ENCODE data around the gene LMF1.
A peak's percentile ranks its signal among the peaks of the same experiment; 100 is the strongest.
"Not testable (repeated sequence)": the region's sequence is repeated elsewhere in the genome, so short reads cannot be mapped to it uniquely, and the experiment has no call there.

LMF1 gene

DNA sequence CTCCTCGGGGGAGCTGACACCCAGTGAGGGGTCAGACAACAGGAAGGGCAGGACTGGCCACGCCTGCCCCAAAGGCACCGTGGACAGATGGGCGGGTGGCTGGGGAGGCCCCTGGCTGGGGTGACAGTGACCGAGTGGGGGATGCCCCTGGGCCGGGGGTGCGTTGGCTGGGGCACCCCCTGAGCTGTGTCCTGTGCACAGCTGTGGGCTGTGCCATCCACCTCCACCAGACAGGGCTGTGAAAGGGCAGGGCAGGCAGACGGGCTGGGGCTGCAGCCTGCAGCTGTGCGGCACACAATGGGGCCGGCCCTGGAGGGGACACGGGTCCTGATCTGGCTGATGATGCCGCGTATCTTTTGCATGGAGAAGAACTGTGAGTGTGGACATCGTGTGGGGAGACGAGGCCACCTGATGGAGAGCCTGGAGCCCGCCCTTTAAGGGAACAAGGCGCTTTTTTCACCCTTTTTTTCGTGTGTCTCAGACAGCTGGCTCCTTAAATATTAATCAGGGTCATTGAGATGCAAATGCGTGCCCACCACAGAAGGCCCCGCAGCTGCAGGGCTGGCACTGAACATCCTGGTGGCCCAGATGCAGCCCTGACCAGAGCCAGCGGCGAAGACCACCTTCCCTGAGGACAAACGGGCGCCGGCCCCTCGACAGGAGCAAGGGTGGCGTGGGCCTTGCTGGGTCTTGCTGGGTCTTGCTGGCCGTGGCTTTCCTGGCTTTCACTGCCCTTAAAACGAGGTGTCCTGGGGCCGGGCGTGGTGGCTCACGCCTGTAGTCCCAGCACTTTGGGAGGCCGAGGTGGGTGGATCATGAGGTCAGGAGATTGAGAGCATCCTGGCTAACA is 127.8 kb downstream of the LMF1 start:
- no peak overlapping the region for H3K4me3 ChIP-seq (ENCODE audit: control insufficient read depth, low read depth, low read length)
- TF ChIP-seq, protein P1, sequence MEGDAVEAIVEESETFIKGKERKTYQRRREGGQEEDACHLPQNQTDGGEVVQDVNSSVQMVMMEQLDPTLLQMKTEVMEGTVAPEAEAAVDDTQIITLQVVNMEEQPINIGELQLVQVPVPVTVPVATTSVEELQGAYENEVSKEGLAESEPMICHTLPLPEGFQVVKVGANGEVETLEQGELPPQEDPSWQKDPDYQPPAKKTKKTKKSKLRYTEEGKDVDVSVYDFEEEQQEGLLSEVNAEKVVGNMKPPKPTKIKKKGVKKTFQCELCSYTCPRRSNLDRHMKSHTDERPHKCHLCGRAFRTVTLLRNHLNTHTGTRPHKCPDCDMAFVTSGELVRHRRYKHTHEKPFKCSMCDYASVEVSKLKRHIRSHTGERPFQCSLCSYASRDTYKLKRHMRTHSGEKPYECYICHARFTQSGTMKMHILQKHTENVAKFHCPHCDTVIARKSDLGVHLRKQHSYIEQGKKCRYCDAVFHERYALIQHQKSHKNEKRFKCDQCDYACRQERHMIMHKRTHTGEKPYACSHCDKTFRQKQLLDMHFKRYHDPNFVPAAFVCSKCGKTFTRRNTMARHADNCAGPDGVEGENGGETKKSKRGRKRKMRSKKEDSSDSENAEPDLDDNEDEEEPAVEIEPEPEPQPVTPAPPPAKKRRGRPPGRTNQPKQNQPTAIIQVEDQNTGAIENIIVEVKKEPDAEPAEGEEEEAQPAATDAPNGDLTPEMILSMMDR (conservative IDR thresholded peaks at IDR 0.05; ENCODE audit: control insufficient read depth, insufficient read depth, low read depth, low read length): no peak
- no peak for DNase-seq (ENCODE audit: low read depth)

DNA sequence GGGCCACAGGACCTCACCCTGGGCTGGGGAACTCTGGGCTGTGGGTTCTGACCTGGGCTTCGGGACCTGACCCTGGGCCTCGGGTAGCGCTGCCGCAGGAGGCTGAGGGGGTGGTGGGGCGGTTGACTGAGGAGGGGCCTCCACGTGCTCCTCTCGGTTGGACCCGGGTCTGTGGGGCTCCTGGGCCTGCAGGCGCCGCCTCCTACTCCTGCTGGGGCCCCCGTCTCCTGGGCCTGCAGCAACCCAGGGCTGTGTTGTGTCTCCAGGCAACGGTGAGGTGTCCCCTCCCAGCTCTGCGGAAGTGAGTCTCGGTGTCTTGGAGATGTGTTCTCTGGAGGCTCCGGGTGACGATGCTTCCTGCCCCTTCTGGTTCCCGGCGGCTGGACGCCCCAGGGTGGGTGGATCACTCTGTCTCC is 128.7 kb downstream of the LMF1 start:
- TF ChIP-seq, protein P1 (conservative IDR thresholded peaks at IDR 0.05; ENCODE audit: control insufficient read depth, insufficient read depth, low read depth, low read length): no peak
- peak; percentile 7 for DNase-seq (ENCODE audit: low read depth)
- no peak overlapping the region for H3K4me3 ChIP-seq (ENCODE audit: control insufficient read depth, low read depth, low read length)

DNA sequence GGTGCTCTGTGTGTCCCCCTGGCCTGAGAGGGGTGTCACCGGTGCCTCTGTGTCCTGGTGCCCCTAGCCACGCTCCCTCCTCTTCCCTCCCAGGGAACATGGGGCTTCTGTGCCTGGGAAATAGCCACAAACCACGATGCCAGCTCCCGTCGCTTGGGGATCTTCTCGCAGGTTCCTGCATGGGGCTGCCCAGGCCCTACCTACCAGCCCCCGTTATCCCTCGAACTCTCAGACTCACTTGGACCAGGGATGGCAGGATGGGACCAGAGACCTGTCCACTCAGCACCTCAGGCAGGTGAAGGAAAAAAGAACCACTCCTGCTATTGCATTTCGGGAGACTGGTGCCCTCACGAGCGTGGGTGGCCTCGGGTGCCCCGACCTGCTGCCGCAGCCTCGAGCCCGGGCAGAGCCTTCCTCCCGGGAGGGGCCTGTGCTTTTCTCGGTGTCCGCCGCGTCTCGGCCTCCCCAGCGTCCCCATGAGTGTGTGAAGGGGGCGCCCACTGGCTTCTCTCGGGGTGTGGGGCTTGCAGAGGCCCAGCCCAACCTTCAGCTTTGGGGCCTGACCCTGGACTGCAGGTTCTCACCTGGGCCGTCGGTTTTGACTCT is 129.2 kb downstream of the LMF1 start:
- no peak overlapping the region for H3K4me3 ChIP-seq (ENCODE audit: control insufficient read depth, low read depth, low read length)
- DNase-seq (ENCODE audit: low read depth): no peak
- TF ChIP-seq, protein P1 (conservative IDR thresholded peaks at IDR 0.05; ENCODE audit: control insufficient read depth, insufficient read depth, low read depth, low read length): no peak

DNA sequence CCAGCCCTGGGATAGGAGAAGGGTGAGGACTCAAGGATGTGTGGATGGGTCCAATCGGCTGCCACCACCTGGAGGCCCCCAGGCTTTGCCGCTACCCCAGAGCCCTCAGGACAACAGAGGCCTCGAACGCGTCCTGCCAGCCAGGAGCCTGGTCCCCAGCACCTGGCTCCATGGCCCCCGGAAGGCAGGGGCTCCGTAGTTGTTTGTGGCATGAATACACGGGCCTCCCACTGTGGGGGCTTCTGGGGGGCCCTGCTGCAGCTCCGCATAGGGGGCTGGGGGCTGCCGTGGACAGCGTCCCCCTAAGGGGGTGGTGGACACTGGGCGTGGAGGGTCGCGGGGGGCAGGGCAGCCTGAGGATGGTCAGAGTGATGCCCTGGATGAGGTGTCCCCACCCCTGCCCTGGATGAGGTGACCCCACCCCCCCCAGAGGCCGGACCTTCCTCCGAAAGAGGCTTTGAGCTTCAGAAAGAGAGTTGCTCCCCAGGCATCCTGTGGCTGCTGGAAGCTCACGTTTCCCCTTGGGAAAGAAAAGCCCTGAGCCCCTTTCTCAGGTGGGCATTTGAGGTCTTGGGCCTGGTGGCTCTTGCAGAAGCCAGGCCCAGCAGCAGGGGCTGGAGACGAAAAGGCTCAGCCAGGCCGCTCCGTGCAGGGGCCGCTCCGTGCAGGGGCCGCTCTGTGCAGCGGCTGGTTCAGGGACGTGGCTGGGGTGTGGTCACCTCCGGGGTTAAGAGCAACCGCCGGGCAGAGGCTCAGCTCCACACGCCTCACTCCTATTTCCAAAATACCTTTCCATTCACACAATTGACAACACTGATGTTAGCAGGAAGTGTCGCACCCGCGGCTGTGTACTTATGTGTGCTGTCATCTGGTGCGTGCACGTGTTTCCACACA is 130.0 kb downstream of the LMF1 start:
- DNase-seq (ENCODE audit: low read depth): no peak
- H3K4me3 ChIP-seq (ENCODE audit: control insufficient read depth, low read depth, low read length): no peak overlapping the region
- TF ChIP-seq, protein P1 (conservative IDR thresholded peaks at IDR 0.05; ENCODE audit: control insufficient read depth, insufficient read depth, low read depth, low read length): no peak

DNA sequence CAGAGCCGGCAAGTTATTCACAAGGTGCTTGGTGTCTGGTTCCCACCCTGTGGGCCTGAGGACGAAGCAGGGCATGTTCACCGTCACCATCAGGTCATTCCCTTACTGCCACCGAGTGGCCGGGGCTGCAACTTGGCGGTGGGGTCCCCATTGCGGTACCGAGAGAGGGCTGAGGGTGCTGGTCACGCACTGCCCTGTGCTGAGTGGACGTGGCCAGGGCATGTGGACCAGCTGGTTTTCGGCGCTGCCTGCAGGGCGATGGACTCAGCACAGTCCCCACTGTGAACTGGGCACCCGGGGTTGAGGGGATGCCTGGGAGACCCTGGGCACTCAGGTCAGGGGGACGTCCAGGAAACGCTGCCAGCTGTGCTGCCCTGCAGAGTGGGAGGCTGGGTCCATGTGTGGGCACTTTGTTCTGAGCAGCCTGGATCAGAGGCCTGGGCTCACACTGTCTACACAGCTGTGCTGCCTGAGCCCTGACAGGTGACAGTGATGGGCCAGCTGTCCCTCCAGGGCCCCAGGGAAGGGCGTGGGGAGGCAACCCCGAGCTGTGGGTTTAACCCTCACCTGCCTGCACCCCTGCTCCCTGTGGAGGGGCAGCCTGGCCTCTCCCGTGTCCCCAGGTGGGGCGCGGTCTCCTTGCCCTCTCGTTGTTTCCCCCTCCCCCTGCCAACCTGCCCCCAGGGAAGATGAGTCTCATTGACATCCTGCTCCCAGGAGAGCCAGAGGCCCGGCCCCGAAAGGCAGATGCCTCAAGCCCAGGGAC is 131.0 kb downstream of the LMF1 start:
- no peak for DNase-seq (ENCODE audit: low read depth)
- H3K4me3 ChIP-seq (ENCODE audit: control insufficient read depth, low read depth, low read length): no peak overlapping the region
- TF ChIP-seq, protein P1 (conservative IDR thresholded peaks at IDR 0.05; ENCODE audit: control insufficient read depth, insufficient read depth, low read depth, low read length): no peak

DNA sequence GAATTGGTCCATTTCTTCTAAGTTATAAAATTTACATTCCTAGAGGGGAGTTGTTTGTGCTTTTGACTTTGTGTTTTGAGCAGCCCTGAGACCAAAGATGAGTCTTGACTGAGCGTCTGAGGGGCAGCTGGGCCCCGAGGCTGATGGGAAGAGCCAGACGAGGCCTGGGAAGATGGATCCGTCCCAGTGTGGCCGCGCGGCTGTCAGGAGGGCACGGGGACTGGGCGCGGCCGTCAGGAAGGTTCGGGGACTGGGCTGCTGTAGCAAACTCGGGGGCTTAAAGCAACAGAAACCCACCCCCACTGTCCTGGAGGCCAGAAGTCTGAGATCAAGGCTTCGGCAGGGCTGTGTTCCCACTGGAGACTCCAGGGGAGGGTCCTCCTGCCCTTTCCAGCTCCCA is 132.0 kb downstream of the LMF1 start:
- no peak for DNase-seq (ENCODE audit: low read depth)
- no peak overlapping the region for H3K4me3 ChIP-seq (ENCODE audit: control insufficient read depth, low read depth, low read length)
- TF ChIP-seq, protein P1 (conservative IDR thresholded peaks at IDR 0.05; ENCODE audit: control insufficient read depth, insufficient read depth, low read depth, low read length): no peak

DNA sequence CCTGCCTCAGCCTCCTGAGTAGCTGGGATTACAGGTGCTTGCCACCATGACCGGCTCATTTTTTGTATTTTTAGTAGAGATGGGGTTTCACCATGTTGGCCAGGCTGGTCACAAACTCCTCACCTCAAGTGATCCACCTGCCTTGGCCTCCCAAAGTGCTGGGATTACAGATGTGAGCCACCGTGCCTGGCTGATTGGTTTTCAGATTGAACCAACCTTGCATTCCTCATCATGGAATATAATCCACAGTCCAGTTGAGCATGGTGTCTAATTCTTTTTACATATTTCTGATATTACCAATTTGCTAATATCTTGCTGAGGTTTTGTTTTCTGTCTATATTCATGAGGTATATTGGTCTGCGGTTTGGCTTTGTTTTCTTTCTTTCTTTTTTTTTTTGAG is 134.0 kb downstream of the LMF1 start:
- not testable (repeated sequence) for H3K4me3 ChIP-seq (ENCODE audit: control insufficient read depth, low read depth, low read length); DNase-seq (ENCODE audit: low read depth)

Measured in fibroblast of mammary gland (primary cell).